GM19043 (cell line): Measurements from ENCODE around the gene ZNF486.
A peak's percentile ranks its signal among the peaks of the same experiment; 100 is the strongest.
"Not testable (repeated sequence)": the region's sequence is repeated elsewhere in the genome, so short reads cannot be mapped to it uniquely, and the experiment has no call there.

ENCODE experiments used
- ATAC-seq: cut with Tn5 transposase; IDR thresholded peaks from one replicate; pipeline ENCODE4 v1.9.1; 2021; ENCODE audit warnings: low read depth; ENCODE audit not compliant: unreplicated experiment

ZNF486 gene

DNA sequence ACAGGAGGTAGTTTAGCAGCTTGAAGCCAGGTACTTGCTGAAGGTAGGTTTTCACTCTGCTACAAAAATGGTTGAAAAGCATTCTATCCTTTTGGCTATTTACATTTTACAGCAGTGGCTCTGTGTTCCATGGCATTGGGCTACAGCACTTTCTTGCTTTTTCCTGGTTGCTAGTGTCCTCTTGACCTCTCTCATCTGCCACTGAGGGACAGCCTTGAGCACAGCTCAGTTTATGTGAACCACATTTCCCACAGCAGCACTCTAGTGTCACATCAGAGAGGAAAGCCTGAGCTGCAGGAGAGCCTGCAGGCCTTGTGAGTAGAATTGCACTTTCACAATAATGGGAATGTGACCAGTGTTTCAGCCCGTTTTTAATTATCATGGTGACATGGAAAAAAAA is 54.6 kb downstream of the ZNF486 start:
- not testable (repeated sequence) for ATAC-seq

- ATAC-seq: no peak
These were observed 66.1 kb downstream of the ZNF486 start for GRCh38 chr19:20233105-20233504.

GRCh38 chr19:20235156-20235555 is 68.1 kb downstream of the ZNF486 start:
- no peak for ATAC-seq

- peak; percentile 77 for ATAC-seq
These were observed 71.0 kb downstream of the ZNF486 start for GRCh38 chr19:20237773-20238623.

DNA sequence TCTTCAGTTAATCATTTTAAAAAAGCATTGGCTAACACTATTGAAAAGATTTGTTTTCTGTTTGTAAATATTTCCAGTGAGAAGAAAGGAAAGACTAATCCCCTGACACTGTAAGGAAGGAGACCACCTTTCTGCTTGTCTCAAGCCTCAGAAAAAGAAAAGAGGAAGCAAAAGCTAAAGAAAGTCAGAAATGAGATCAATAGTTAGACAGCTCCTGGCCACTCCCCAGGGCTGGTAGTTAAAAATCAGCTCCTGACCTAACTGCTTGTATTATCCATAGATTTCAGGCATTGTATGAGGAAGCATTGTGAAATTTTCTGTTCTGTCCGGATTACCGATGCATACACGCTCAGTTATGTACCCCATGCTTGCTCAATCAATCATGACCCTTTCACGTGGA is 76.6 kb downstream of the ZNF486 start:
- no peak for ATAC-seq

DNA sequence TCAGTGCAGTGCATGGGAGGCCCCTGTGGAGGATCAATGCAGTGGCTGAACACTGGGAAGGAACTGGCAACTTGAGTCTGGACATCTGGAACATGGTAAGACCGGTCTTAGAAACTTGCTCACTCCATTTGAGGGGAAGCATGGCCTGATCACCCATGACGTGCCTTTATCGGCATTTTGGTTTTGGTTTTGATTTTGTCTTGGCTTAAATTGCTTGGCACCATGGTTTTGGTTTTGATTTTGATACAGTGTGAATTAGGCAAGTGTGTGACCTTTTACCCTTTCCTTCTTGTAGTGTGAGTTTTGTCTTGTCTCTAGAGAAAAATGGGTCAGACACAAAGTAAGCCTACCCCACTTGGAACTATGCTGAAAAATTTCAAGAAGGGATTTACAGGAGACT is 77.3 kb downstream of the ZNF486 start:
- ATAC-seq: no peak

GRCh38 chr19:20245309-20245708 is 78.3 kb downstream of the ZNF486 start:
- ATAC-seq: no peak

GRCh38 chr19:20247016-20247683 is 80.1 kb downstream of the ZNF486 start:
- no peak for ATAC-seq

DNA sequence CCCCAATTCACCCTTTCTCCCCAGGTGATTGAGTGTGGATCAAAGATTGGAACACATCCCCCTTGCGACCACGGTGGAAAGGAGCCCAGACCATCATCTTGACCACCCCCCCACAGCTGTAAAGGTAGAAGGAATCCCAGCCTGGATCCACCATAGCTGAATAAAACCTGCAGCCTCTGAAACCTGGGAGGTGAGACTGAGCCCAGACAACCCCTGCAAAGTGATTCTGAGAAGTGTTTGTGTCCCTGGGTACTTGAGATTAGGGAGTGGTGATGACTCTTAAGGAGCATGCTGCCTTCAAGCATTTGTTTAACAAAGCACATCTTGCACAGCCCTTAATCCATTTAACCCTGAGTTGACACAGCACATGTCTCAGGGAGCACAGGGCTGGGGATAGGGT is 81.2 kb downstream of the ZNF486 start:
- not testable (repeated sequence) for ATAC-seq
